ENCODE results near the gene SURF4.
A peak's percentile ranks its signal among the peaks of the same experiment; 100 is the strongest.

- TF ChIP-seq CTCF (IDR thresholded peaks at IDR 0.05; ENCODE audit: poor library complexity): peak; percentile 44
- TF ChIP-seq EZH2 (IDR thresholded peaks at IDR 0.05; ENCODE audit: borderline replicate concordance): no peak
- no peak for TF ChIP-seq EZH2phosphoT487 (IDR thresholded peaks at IDR 0.05; ENCODE audit: low read depth, severe bottlenecking, unreplicated experiment)
Observed at GRCh38 chr9:133403766-133404453, 28.1 kb upstream of the SURF4 start.

Measured in hepatocyte (in vitro differentiated cells).